H1 (cell line): ENCODE measurements around the gene BRI3BP. TPM values are rescaled to one million over a fixed set of nuclear protein-coding genes. Genes with fewer than 3 reads are reported as not detected.

Experiments used
- CTCF ChIA-PET: fragments of 300-600 bp; sonication (Branson Sonifier 250); formaldehyde crosslinking; loops from one replicate; lab custom pipeline; 2021; ENCODE audit not compliant: partially characterized antibody; lab: Charles Lee
- POLR2A ChIA-PET: fragments of 300-600 bp; sonication (Branson Sonifier 250); formaldehyde crosslinking; loops from one replicate; lab custom pipeline; 2021; ENCODE audit warnings: inconsistent platforms; ENCODE audit not compliant: partially characterized antibody; lab: Charles Lee
- DNase-seq, 2 experiments: peaks; one replicate each; pipeline versions ENCODE4 v3.0.0 to v3.0.0-alpha.2; 2010 to 2022; ENCODE audit warnings: low spot score in 2 of 2, low read depth in 1 of 2, mixed read lengths in 1 of 2
- FAIRE-seq: peaks from 2 replicates; lab custom pipeline; 2011; peaks lifted over from hg19 to GRCh38; lab: Jason Lieb, UNC
- H2AFZ ChIP-seq: 2 replicates; pipeline ENCODE4 v1.8.1; 2012; ENCODE audit warnings: low read length, inconsistent platforms
- H2AK5ac ChIP-seq: 2 replicates; pipeline ENCODE4 v1.6.1; 2013; ENCODE audit warnings: low read depth, low read length
- H2BK120ac ChIP-seq: replicated peaks from 2 replicates; pipeline ENCODE3; 2013; ENCODE audit warnings: low read depth, low read length, inconsistent platforms
- H2BK12ac ChIP-seq: 2 replicates; pipeline ENCODE4 v1.6.1; 2013; ENCODE audit warnings: low read depth, low read length
- H2BK15ac ChIP-seq: 2 replicates; pipeline ENCODE4 v1.6.1; 2013; ENCODE audit warnings: low read length
- H2BK20ac ChIP-seq: 2 replicates; pipeline ENCODE4 v1.6.1; 2013; ENCODE audit warnings: low read length
- H2BK5ac ChIP-seq: 2 replicates; pipeline ENCODE4 v1.6.1; 2013; ENCODE audit warnings: low read depth, low read length
- H3K14ac ChIP-seq: 2 replicates; pipeline ENCODE4 v1.6.1; 2013; ENCODE audit warnings: inconsistent platforms; ENCODE audit not compliant: insufficient read length
- H3K18ac ChIP-seq: 2 replicates; pipeline ENCODE4 v1.6.1; 2013; ENCODE audit warnings: low read length; ENCODE audit errors: extremely low read depth
- H3K23ac ChIP-seq: 2 replicates; pipeline ENCODE4 v1.6.1; 2013; ENCODE audit warnings: inconsistent platforms; ENCODE audit not compliant: insufficient read length
- H3K23me2 ChIP-seq: 2 replicates; pipeline ENCODE4 v1.6.1; 2013; ENCODE audit warnings: low read depth, low read length
- H3K27ac ChIP-seq: 2 replicates; pipeline ENCODE4 v1.6.1; 2011; ENCODE audit warnings: low read depth, low read length, inconsistent platforms
- H3K27me3 ChIP-seq, 4 experiments: replicated peaks in 1 of 4; 1 replicate in 1 of 4; 2 replicates in 3 of 4; pipeline versions ENCODE4 v1.6.1 to v1.8.1; 2011 to 2013; ENCODE audit warnings: low read length in 3 of 4, mild to moderate bottlenecking in 3 of 4, inconsistent platforms in 2 of 4, mixed read lengths in 2 of 4, moderate library complexity in 1 of 4; ENCODE audit not compliant: control insufficient read depth in 3 of 4, insufficient read depth in 3 of 4; ENCODE audit errors: extremely low read depth in 1 of 4
- H3K36me3 ChIP-seq, 4 experiments: 2 replicates each; pipeline versions ENCODE4 v1.6.1 to v1.8.1; 2011 to 2013; ENCODE audit warnings: mild to moderate bottlenecking in 4 of 4, low read length in 3 of 4, moderate library complexity in 2 of 4, control low read depth in 1 of 4, inconsistent platforms in 1 of 4; ENCODE audit not compliant: insufficient read depth in 4 of 4, control insufficient read depth in 2 of 4
- H3K4ac ChIP-seq: replicated peaks from 2 replicates; pipeline ENCODE3; 2013; ENCODE audit warnings: low read length, low read depth, mixed read lengths, inconsistent platforms; ENCODE audit not compliant: insufficient read length
- H3K4me1 ChIP-seq, 4 experiments: replicated peaks in 1 of 4; 1 replicate in 1 of 4; 2 replicates in 3 of 4; pipeline versions ENCODE4 v1.6.1 to v1.8.1; 2011 to 2013; ENCODE audit warnings: low read length in 3 of 4, inconsistent platforms in 2 of 4, mixed read lengths in 1 of 4; ENCODE audit not compliant: insufficient read depth in 4 of 4, control insufficient read depth in 3 of 4
- H3K4me2 ChIP-seq, 2 experiments: 2 replicates each; pipeline versions ENCODE4 v1.6.1 to v1.8.1; 2011 to 2013; ENCODE audit warnings: low read depth in 2 of 2, low read length in 2 of 2, control low read depth in 1 of 2, inconsistent platforms in 1 of 2, mild to moderate bottlenecking in 1 of 2; ENCODE audit not compliant: insufficient read depth in 1 of 2
- H3K4me3 ChIP-seq, 4 experiments: fragments of 200-600, 300-600 bp in 1 of 4; sonication (generic), shearing (Covaris generic), sonication (Bioruptor Twin) in 1 of 4; 2 replicates each; pipeline versions ENCODE4 v1.5.1 to v1.8.1; 2011 to 2016; ENCODE audit warnings: low read length in 4 of 4, low read depth in 3 of 4, control low read depth in 2 of 4, inconsistent platforms in 2 of 4, mild to moderate bottlenecking in 2 of 4, mixed read lengths in 1 of 4, moderate library complexity in 1 of 4; ENCODE audit not compliant: insufficient read depth in 2 of 4; ENCODE audit errors: extremely low read depth in 1 of 4
- H3K56ac ChIP-seq: replicated peaks from 2 replicates; pipeline ENCODE3; 2013; ENCODE audit warnings: low read depth, mild to moderate bottlenecking, mixed read lengths, low read length, inconsistent platforms; ENCODE audit not compliant: insufficient read length
- H3K79me1 ChIP-seq: 2 replicates; pipeline ENCODE4 v1.6.1; 2013; ENCODE audit warnings: low read depth, low read length, control low read depth
- H3K79me2 ChIP-seq, 2 experiments: 2 replicates each; pipeline versions ENCODE4 v1.6.1 to v1.8.1; 2012 to 2013; ENCODE audit warnings: low read length in 2 of 2, mild to moderate bottlenecking in 2 of 2, inconsistent platforms in 1 of 2; ENCODE audit not compliant: insufficient read depth in 2 of 2, control insufficient read depth in 1 of 2
- H3K9ac ChIP-seq, 4 experiments: replicated peaks in 1 of 4; 1 replicate in 1 of 4; 2 replicates in 3 of 4; pipeline versions ENCODE4 v1.6.1 to v1.8.1; 2011 to 2013; ENCODE audit warnings: low read depth in 3 of 4, low read length in 3 of 4, control low read depth in 2 of 4, mild to moderate bottlenecking in 2 of 4, moderate library complexity in 2 of 4, inconsistent platforms in 1 of 4; ENCODE audit errors: extremely low read depth in 1 of 4
- H3K9me3 ChIP-seq, 2 experiments: 2 replicates each; pipeline versions ENCODE4 v1.6.1 to v1.8.1; 2012 to 2013; ENCODE audit warnings: mild to moderate bottlenecking in 2 of 2, moderate library complexity in 2 of 2, control low read depth in 1 of 2, inconsistent platforms in 1 of 2, low read depth in 1 of 2, low read length in 1 of 2, mixed read lengths in 1 of 2; ENCODE audit not compliant: insufficient read depth in 2 of 2
- H4K20me1 ChIP-seq, 2 experiments: replicated peaks in 1 of 2; 2 replicates each; pipeline versions ENCODE3 to v1.8.1; 2011 to 2013; ENCODE audit warnings: inconsistent platforms in 2 of 2, low read length in 2 of 2, mild to moderate bottlenecking in 1 of 2; ENCODE audit not compliant: insufficient read depth in 2 of 2, control insufficient read depth in 1 of 2
- H4K5ac ChIP-seq: 2 replicates; pipeline ENCODE4 v1.6.1; 2013; ENCODE audit warnings: low read length, low read depth, mixed read lengths, inconsistent platforms; ENCODE audit not compliant: insufficient read length
- H4K8ac ChIP-seq: 2 replicates; pipeline ENCODE4 v1.8.0; 2013; ENCODE audit warnings: mild to moderate bottlenecking, moderate library complexity, low read length, inconsistent platforms; ENCODE audit not compliant: insufficient read depth; ENCODE audit errors: extremely low read depth
- H4K91ac ChIP-seq: replicated peaks from 2 replicates; pipeline ENCODE3; 2013; ENCODE audit warnings: low read length, mixed read lengths, inconsistent platforms; ENCODE audit not compliant: insufficient read length
- CEBPB ChIP-seq: IDR thresholded peaks from 2 replicates; pipeline ENCODE4 v1.6.1; 2012; ENCODE audit warnings: low read depth, low read length
- CTCF ChIP-seq, 3 experiments: IDR thresholded peaks; 1 replicate in 2 of 3; 2 replicates in 1 of 3; pipeline versions ENCODE4 v1.5.1 to v1.6.1; 2011; ENCODE audit warnings: low read length in 3 of 3, mild to moderate bottlenecking in 3 of 3, inconsistent platforms in 2 of 3, low read depth in 1 of 3, moderate library complexity in 1 of 3; ENCODE audit not compliant: insufficient read depth in 1 of 3; ENCODE audit errors: control extremely low read depth in 1 of 3
- GTF2F1 ChIP-seq: IDR thresholded peaks from 2 replicates; pipeline ENCODE4 v1.6.1; 2012; ENCODE audit warnings: low read depth, low read length, improper control_type of control experiment, borderline replicate concordance
- NRF1 ChIP-seq: IDR thresholded peaks from 2 replicates; pipeline ENCODE4 v1.6.1; 2011; ENCODE audit warnings: mild to moderate bottlenecking, low read depth, low read length, improper control_type of control experiment
- RAD21 ChIP-seq, 2 experiments: IDR thresholded peaks in 1 of 2; conservative IDR thresholded peaks in 1 of 2; 2 replicates each; pipeline ENCODE4 v1.6.1; 2011; ENCODE audit warnings: low read depth in 2 of 2, low read length in 2 of 2, improper control_type of control experiment in 1 of 2, inconsistent platforms in 1 of 2, mild to moderate bottlenecking in 1 of 2, moderate library complexity in 1 of 2
- SAP30 ChIP-seq: fragments of 300-600 bp; sonication (generic); IDR thresholded peaks from 2 replicates; pipeline ENCODE4 v1.7.1; 2012; ENCODE audit warnings: low read length, moderate library complexity, mild to moderate bottlenecking, inconsistent platforms; ENCODE audit not compliant: insufficient read depth, insufficient replicate concordance
- TAF1 ChIP-seq: IDR thresholded peaks from 2 replicates; pipeline ENCODE4 v1.6.1; 2011; ENCODE audit warnings: mild to moderate bottlenecking, low read depth, low read length
- YY1 ChIP-seq: IDR thresholded peaks from 2 replicates; pipeline ENCODE4 v1.6.1; 2011; ENCODE audit warnings: low read depth, mild to moderate bottlenecking, low read length
- WGBS, 2 experiments: shearing (Covaris generic) in 1 of 2; methylation state at CpG; one replicate each; pipeline versions ENCODE4 v1.1.6 to v1.1.7; 2013 to 2015; ENCODE audit warnings: low lambda C conversion rate in 2 of 2, mixed read lengths in 2 of 2, inconsistent platforms in 1 of 2, low coverage in 1 of 2, missing lambda C conversion rate in 1 of 2; ENCODE audit not compliant: insufficient replicate concordance in 2 of 2, insufficient coverage in 1 of 2, insufficient read length in 1 of 2; ENCODE audit errors: extremely low coverage in 1 of 2, missing lambda C conversion rate in 1 of 2; 5-methylcytosine and 5-hydroxymethylcytosine counted together
- polyA plus RNA-seq, 7 experiments: library from polyadenylated mRNA; depleted of rRNA in 3 of 7; stranded (reverse) in 5 of 7; unstranded in 2 of 7; fragments of >200 nt in 5 of 7; fragments of 200-250 nt in 2 of 7; gene quantifications; 1 replicate in 5 of 7; 2 replicates in 1 of 7; 4 replicates in 1 of 7; pipeline versions ENCODE4 v1.2.1 to v1.2.3, GENCODE V29; 2011 to 2013; ENCODE audit warnings: missing spikeins in 2 of 7, mixed read lengths in 2 of 7
- total RNA-seq: library from RNA; stranded (reverse); fragmentation: NEBNext Ultra II Directional; extraction: Animal tissue kit (Norgen Biotek cat#: 25700); gene quantifications from 2 replicates; pipeline ENCODE4 v1.2.1, GENCODE V29; 2021

The BRI3BP gene
- total and polyA plus RNA-seq, 2 of the 8 experiments (the other 6 are each of a cell fraction or from before 2014, with no cell fraction given), result 5.4 to 14.2 TPM

GRCh38 chr12:125013816-125014442 is 20.5 kb downstream of the BRI3BP start:
- POLR2A ChIA-PET, result interaction anchor here (1.8 kb wide), 1 partner anchor 19 kb away, joined by 3 read pairs; no protein-coding TSS in a partner anchor
- DNase-seq (no peak), FAIRE-seq (no peak)
- Histone ChIP-seq H3K27me3 (no peaks in the 10 kb centered on the region), H2BK15ac (no peak overlapping the region), H3K27ac (no peak overlapping the region), H3K36me3 (peaks cover 0 to 27% (median 12%) of the 10 kb centered on the region in 4 experiments; a peak in 4 of 8 replicates), H3K23me2 (no peaks in the 10 kb centered on the region), H3K79me2 (peaks cover 0 to 11% of the 10 kb centered on the region in 2 experiments; a peak in 2 of 4 replicates), H3K4me1 (no peaks in the 10 kb centered on the region), H2BK5ac (peak overlapping the region; percentile 13; the same call in 1 of the 2 replicates), H3K9ac (no peak overlapping the region), H2BK12ac (no peak overlapping the region), H4K8ac (no peak overlapping the region), H2BK20ac (no peak overlapping the region), H2AFZ (no peak overlapping the region), H3K4me3 (no peak overlapping the region), H4K5ac (no peak overlapping the region), H3K23ac (no peak overlapping the region), H3K4ac (no peak overlapping the region), H3K14ac (no peak overlapping the region), H4K91ac (no peak overlapping the region), H3K56ac (no peak overlapping the region), H3K79me1 (peaks cover 3% of the 10 kb centered on the region), H3K4me2 (no peak overlapping the region), H3K18ac (no peak overlapping the region), H4K20me1 (peaks cover 2 to 10% of the 10 kb centered on the region in 2 experiments), H3K9me3 (no peaks in the 10 kb centered on the region), H2BK120ac (no peak overlapping the region), H2AK5ac (no peak overlapping the region)
- TF ChIP-seq NRF1 (no peak), YY1 (no peak), SAP30 (no peak), GTF2F1 (no peak), CEBPB (no peak), RAD21 (IDR thresholded peaks at IDR 0.05 in 1 of 2, conservative IDR thresholded peaks at IDR 0.05 in 1 of 2; ENCODE audit: low read depth in 2 of 2, low read length in 2 of 2) (peak in 1 of 2 experiments; percentile 9; a peak in 1 of 4 replicates), TAF1 (no peak), CTCF (IDR thresholded peaks at IDR 0.05; ENCODE audit: control extremely low read depth in 1 of 3, insufficient read depth in 1 of 3, low read depth in 1 of 3, low read length in 3 of 3) (peak in 1 of 3 experiments; percentile 10; a peak in 1 of 4 replicates)
- WGBS, 2 experiments, result 91% methylated on average over 14 of the region's 14 CpGs; no CpG with 5 or more reads in 1 of the 2 experiments
- CTCF ChIA-PET, result interaction anchor here (1.1 to 1.5 kb wide), 4 partner anchors 25 to 57 kb away, joined by 3 to 7 read pairs (median 4); no protein-coding TSS in a partner anchor
